Heart left ventricle (tissue), 16 donors: ENCODE results near the gene GLT6D1. TPM values are rescaled to one million over a fixed set of nuclear protein-coding genes. Genes with fewer than 3 reads are reported as not detected.

Experiments used
- ATAC-seq, 4 donors: fragments of 200-7000 bp; cut with Tn5 transposase; one replicate each; pipeline ENCODE4 v1.9.1; 2020 to 2022; ENCODE audit warnings: moderate library complexity in 4 of 4, mild to moderate bottlenecking in 3 of 4, moderate number of reproducible peaks in 1 of 4
- DNase-seq, 5 donors: peaks; one replicate each; pipeline ENCODE4 v3.0.0-alpha.2; 2020
- H3K27ac ChIP-seq, 12 donors: fragments of 200-600 bp; sonication (generic) in 4 of 12; one replicate each; pipeline versions ENCODE4 v1.5.0 to v1.8.0; 2016 to 2022; ENCODE audit warnings: mild to moderate bottlenecking in 2 of 12
- H3K27me3 ChIP-seq, 9 donors: fragments of 200-600 bp; sonication (generic) in 2 of 9; one replicate each; pipeline versions ENCODE4 v1.5.1 to v1.8.0; 2016 to 2022; ENCODE audit warnings: mild to moderate bottlenecking in 3 of 9
- H3K36me3 ChIP-seq, 9 donors: fragments of 200-600 bp; sonication (generic) in 2 of 9; one replicate each; pipeline versions ENCODE4 v1.5.0 to v1.8.0; 2018 to 2022; ENCODE audit warnings: mild to moderate bottlenecking in 2 of 9
- H3K4me1 ChIP-seq, 12 donors: fragments of 200-600 bp; sonication (generic) in 4 of 12; one replicate each; pipeline versions ENCODE4 v1.5.0 to v1.8.0; 2016 to 2022; ENCODE audit warnings: mild to moderate bottlenecking in 3 of 12
- H3K4me3 ChIP-seq, 12 donors: fragments of 200-600 bp; sonication (generic) in 4 of 12; one replicate each; pipeline versions ENCODE4 v1.5.0 to v1.8.0; 2017 to 2022; ENCODE audit warnings: mild to moderate bottlenecking in 9 of 12, moderate library complexity in 4 of 12
- H3K9me3 ChIP-seq, 12 donors: fragments of 200-600 bp; sonication (generic) in 4 of 12; one replicate each; pipeline versions ENCODE4 v1.5.0 to v1.8.0; 2016 to 2022; ENCODE audit warnings: mild to moderate bottlenecking in 1 of 12
- POLR2A ChIP-seq, 2 donors: fragments of 450-650 bp; IDR thresholded peaks; one replicate each; pipeline ENCODE4 v1.6.1; 2017; ENCODE audit warnings: antibody characterized with exemption in 2 of 2, mild to moderate bottlenecking in 2 of 2, moderate library complexity in 2 of 2
- WGBS, 4 donors: extraction: QIAGEN DNeasy Blood & Tissue Kit in 2 of 4; methylation state at CpG; one replicate each; pipeline versions ENCODE4 v1.1.5 to v1.1.7; 2013 to 2018; 5-methylcytosine and 5-hydroxymethylcytosine counted together
- intact Hi-C, 10 donors: fragments of 100-400 bp; cut with DNase I; formaldehyde crosslinking; loops; one replicate each; pipeline versions ENCODE4 v1.11.1 to v1.14.2; 2022
- polyA plus RNA-seq, 2 donors: library from polyadenylated mRNA; stranded (reverse); fragments of 200-250 nt; gene quantifications; one replicate each; pipeline ENCODE4 v1.2.3, GENCODE V29; 2013
- total RNA-seq, 9 donors: library from RNA; depleted of rRNA in 2 of 9; stranded (reverse); fragments of >200 nt in 2 of 9; fragmentation: NEBNext Ultra II Directional in 3 of 9; extraction: Animal tissue kit (Norgen Biotek cat#: 25700) in 3 of 9; gene quantifications; one replicate each; pipeline versions ENCODE4 v1.1.0 to v1.2.4, GENCODE V29; 2016 to 2023
- TF ChIP-seq, protein P1 (sequence below), 12 donors: fragments of 200-600 bp; sonication (generic) in 4 of 12; IDR thresholded peaks; one replicate each; pipeline versions ENCODE4 v1.5.0 to v1.8.0; 2018 to 2022; ENCODE audit warnings: antibody characterized with exemption in 12 of 12, mild to moderate bottlenecking in 5 of 12
- donor health status: ischemic (EF 13 %, LVEDD 7.1; RV severe dilation, severe dysfunction).
- donor health status: healthy with polysubstance abuse.
- donor health status: DM: no; HTN: yes; CAD: no.
- donor health status: DM: no; HTN: no; CAD: no.
- donor health status: ischemic (EF 25% LVEDD 6.9; RV normal size, moderate dysfunction).
- donor health status: ischemic (EF 25% LVEDD 5.7; RV mildly dilated, moderate dysfunction).
- donor health status: healthy.
- donor health status: DM: yes; HTN: yes; CAD: no.
- donor health status: ischemic (EF 35%, LVEDD 5.7; RV mildly dilated, moderate dysfunction).
- donor health status: nonischemic (EF 11% LVEDD 7.7; RV severe dilation, severe dysfunction).
- donor health status: DM: yes; HTN: yes; CAD: no.
- donor health status: PGD.
- donor health status: ischemic (EF 29% LVEDD 5.4; RV normal size, mild dysfunction).
- donor health status: nonischemic (EF 23%, LVEDD 6.1; RV moderate dilation, normal function).

GLT6D1 gene
- total and polyA plus RNA-seq, 11 donors = not detected

DNA sequence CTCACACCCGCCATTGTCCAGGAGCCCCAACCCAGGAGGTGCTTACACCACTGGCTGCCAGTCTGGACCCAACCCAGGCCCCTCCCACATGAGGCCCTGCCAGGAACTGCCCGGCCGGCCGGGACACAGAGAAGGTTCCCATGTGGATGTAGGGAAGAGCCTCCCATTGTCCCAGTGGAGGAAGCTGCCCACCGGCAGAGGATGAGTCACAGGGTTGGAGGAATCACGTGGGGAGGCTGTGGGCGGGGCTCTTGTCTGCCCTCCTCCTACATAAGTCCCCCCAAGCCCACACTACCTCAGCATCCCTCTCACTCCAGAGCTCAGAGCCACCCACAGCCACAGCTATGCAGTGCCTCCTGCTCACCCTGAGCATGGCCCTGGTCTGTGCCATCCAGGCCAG, 51.7 kb downstream of the GLT6D1 start:
- intact Hi-C loops = no loop called here
- no peaks in the 10 kb centered on the region for H3K36me3 ChIP-seq
- WGBS, 4 donors = no CpG with 5 or more reads among the region's 7 CpGs
- H3K4me3 ChIP-seq = no peak overlapping the region
- H3K4me1 ChIP-seq = no peaks in the 10 kb centered on the region
- no peaks in the 10 kb centered on the region for H3K9me3 ChIP-seq
- no peak overlapping the region for H3K27ac ChIP-seq
- TF ChIP-seq, protein P1, sequence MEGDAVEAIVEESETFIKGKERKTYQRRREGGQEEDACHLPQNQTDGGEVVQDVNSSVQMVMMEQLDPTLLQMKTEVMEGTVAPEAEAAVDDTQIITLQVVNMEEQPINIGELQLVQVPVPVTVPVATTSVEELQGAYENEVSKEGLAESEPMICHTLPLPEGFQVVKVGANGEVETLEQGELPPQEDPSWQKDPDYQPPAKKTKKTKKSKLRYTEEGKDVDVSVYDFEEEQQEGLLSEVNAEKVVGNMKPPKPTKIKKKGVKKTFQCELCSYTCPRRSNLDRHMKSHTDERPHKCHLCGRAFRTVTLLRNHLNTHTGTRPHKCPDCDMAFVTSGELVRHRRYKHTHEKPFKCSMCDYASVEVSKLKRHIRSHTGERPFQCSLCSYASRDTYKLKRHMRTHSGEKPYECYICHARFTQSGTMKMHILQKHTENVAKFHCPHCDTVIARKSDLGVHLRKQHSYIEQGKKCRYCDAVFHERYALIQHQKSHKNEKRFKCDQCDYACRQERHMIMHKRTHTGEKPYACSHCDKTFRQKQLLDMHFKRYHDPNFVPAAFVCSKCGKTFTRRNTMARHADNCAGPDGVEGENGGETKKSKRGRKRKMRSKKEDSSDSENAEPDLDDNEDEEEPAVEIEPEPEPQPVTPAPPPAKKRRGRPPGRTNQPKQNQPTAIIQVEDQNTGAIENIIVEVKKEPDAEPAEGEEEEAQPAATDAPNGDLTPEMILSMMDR (IDR thresholded peaks at IDR 0.05) = no peak
- no peak for TF ChIP-seq POLR2A (IDR thresholded peaks at IDR 0.05)
- no peak for DNase-seq
- no peak for ATAC-seq
- peaks cover 0 to 18% (median 0%) of the 10 kb centered on the region in 9 donors for H3K27me3 ChIP-seq

DNA sequence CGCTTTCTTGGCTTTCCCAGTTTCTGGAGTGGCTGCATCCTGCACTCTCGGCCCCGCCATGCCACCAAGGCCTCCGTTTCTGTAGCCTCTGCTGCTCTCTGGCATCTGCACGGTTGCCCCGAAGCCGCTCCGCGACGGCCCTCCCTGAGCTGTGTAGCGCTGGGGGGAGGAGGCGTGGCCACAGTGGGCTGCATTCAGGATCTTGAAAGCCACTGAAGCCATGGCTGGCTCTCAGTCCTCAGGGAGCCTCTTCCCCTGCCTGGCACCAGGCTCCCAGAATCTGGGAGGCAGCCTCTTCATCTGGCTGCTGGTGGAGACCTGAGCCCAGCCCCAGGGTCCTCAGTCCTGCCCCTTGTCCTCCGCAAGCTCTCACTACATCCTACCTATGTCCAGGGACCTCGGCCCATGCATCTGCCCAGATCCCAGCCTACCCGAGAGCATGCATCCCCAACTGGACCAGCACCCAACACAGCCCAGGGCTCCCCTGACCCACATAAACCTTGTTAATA, 52.7 kb downstream of the GLT6D1 start:
- no peaks in the 10 kb centered on the region for H3K4me1 ChIP-seq
- DNase-seq (peak in 1 of 5 donors; percentile 44), ATAC-seq (no peak)
- 76 to 83% (median 80%) methylated on average over 14 to 15 of the region's 15 CpGs for WGBS, 4 donors
- no peaks in the 10 kb centered on the region for H3K9me3 ChIP-seq
- H3K4me3 ChIP-seq = no peak overlapping the region
- intact Hi-C loops = no loop called here
- TF ChIP-seq, protein P1 (IDR thresholded peaks at IDR 0.05) = no peak
- no peak for TF ChIP-seq POLR2A (IDR thresholded peaks at IDR 0.05)
- peaks cover 0 to 13% (median 0%) of the 10 kb centered on the region in 9 donors for H3K27me3 ChIP-seq
- H3K36me3 ChIP-seq = no peaks in the 10 kb centered on the region
- no peak overlapping the region for H3K27ac ChIP-seq

DNA sequence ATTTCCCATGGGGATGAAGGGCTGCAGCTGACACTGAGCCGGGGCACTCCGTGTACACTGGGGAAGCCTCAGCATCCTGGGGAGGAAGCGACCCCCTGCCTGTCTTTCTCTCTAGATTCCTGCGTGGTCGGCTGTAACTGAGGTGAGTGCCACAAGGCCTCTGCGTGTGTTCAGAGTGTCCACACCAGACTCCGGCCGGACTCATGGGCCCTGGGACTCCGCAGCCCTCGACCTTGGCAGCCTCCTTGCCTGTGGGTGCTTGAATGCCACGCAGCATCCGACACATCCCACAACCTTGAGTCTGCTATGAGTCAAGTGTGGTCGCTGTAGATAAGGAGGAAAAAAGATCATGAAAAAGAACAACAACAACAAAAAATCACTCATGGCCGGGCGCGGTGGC, 54.4 kb downstream of the GLT6D1 start:
- intact Hi-C loops = no loop called here
- Histone ChIP-seq H3K4me1 (no peaks in the 10 kb centered on the region), H3K36me3 (no peaks in the 10 kb centered on the region), H3K27ac (no peak overlapping the region), H3K4me3 (no peak overlapping the region), H3K27me3 (peaks cover 0 to 5% (median 0%) of the 10 kb centered on the region in 9 donors), H3K9me3 (no peaks in the 10 kb centered on the region)
- DNase-seq (no peak), ATAC-seq (no peak)
- no peak for TF ChIP-seq POLR2A (IDR thresholded peaks at IDR 0.05)
- WGBS, 4 donors = 45 to 63% (median 55%) methylated on average over 16 of the region's 16 CpGs

DNA sequence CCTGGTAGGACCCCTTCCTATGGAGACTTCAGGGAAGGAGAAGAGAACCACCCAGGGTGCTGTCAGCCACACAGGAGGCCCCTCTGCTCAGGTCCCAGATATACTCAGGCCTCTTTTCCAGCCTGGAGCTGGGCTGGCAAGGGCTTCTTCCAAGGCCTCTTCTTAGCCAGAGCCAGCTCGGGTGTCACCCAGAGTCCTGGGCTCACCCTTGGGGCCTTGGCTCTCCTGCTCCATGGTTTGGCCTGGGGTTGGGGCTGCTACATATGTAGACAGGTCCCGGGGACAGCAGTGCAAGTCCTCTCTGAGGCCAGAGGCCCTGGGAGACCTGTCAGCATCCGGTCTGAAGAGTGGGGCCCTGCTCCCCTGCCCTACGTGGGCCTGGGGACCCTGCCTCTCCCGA, 55.0 kb downstream of the GLT6D1 start:
- H3K4me1 ChIP-seq = no peaks in the 10 kb centered on the region
- H3K4me3 ChIP-seq = no peak overlapping the region
- no peaks in the 10 kb centered on the region for H3K36me3 ChIP-seq
- intact Hi-C loops = no loop called here
- H3K27ac ChIP-seq = no peak overlapping the region
- no peak for ATAC-seq
- TF ChIP-seq POLR2A (IDR thresholded peaks at IDR 0.05) = no peak
- TF ChIP-seq, protein P1 (IDR thresholded peaks at IDR 0.05) = no peak
- no peaks in the 10 kb centered on the region for H3K9me3 ChIP-seq
- H3K27me3 ChIP-seq = peaks cover 0 to 4% (median 0%) of the 10 kb centered on the region in 9 donors
- DNase-seq = no peak
- 39 to 60% (median 47%) methylated on average over 1 to 5 of the region's 5 CpGs for WGBS, 4 donors

DNA sequence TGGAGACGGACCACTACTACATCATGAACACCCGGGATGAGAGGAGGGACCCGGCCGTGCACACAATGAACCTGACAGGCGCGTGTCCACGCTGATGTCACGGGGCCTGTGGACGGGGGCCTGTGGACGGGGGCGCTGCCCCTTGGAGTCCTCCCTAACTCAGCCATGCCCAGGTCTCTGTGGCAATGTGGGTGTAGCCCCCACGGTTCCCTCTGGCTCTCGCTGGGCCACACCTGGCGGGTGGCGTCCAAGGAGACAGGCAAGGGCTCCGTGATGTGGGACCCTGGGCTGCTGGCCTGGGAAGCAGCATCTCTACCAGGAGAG, 55.7 kb downstream of the GLT6D1 start:
- Histone ChIP-seq H3K4me3 (no peak overlapping the region), H3K27me3 (peaks cover 0 to 4% (median 0%) of the 10 kb centered on the region in 9 donors), H3K36me3 (no peaks in the 10 kb centered on the region), H3K27ac (no peak overlapping the region), H3K9me3 (no peaks in the 10 kb centered on the region), H3K4me1 (no peaks in the 10 kb centered on the region)
- intact Hi-C loops = no loop called here
- TF ChIP-seq, protein P1 (IDR thresholded peaks at IDR 0.05) = no peak
- TF ChIP-seq POLR2A (IDR thresholded peaks at IDR 0.05) = no peak
- WGBS, 4 donors = 88 to 91% (median 90%) methylated on average over 6 to 16 of the region's 16 CpGs
- DNase-seq (no peak), ATAC-seq (no peak)
